HEK293 (cell line): ENCODE results near the gene PLEKHG4B.

ENCODE experiments used
- BCL11B ChIP-seq: fragments of 450-650 bp; formaldehyde crosslinking; IDR thresholded peaks from 2 replicates; pipeline ENCODE4 v1.5.1; 2016; ENCODE audit warnings: low read depth, missing biosample characterization, missing genetic modification characterization
- EGR2 ChIP-seq: fragments of 450-650 bp; formaldehyde crosslinking; IDR thresholded peaks from 2 replicates; pipeline ENCODE4 v1.5.1; 2016; ENCODE audit warnings: low read depth, missing biosample characterization, missing genetic modification characterization
- GLI2 ChIP-seq: fragments of 450-650 bp; formaldehyde crosslinking; IDR thresholded peaks from 2 replicates; pipeline ENCODE4; 2017; ENCODE audit warnings: missing biosample characterization, missing genetic modification characterization, low read depth, borderline replicate concordance
- KLF7 ChIP-seq: fragments of 450-650 bp; formaldehyde crosslinking; IDR thresholded peaks from 2 replicates; pipeline ENCODE4 v1.5.1; 2016; ENCODE audit warnings: missing biosample characterization, missing genetic modification characterization, borderline replicate concordance
- REPIN1 ChIP-seq: fragments of 450-650 bp; formaldehyde crosslinking; IDR thresholded peaks from 2 replicates; pipeline ENCODE4 v1.5.1; 2017; ENCODE audit warnings: missing biosample characterization, missing genetic modification characterization, low read depth
- SCRT2 ChIP-seq: fragments of 450-650 bp; formaldehyde crosslinking; IDR thresholded peaks from 2 replicates; pipeline ENCODE4 v1.5.1; 2016; ENCODE audit warnings: missing biosample characterization, missing genetic modification characterization
- SP3 ChIP-seq: fragments of 450-650 bp; formaldehyde crosslinking; IDR thresholded peaks from 2 replicates; pipeline ENCODE4 v1.5.1; 2016; ENCODE audit warnings: missing biosample characterization, missing genetic modification characterization
- SP7 ChIP-seq: fragments of 450-650 bp; formaldehyde crosslinking; IDR thresholded peaks from 2 replicates; pipeline ENCODE4 v1.5.1; 2016; ENCODE audit warnings: missing biosample characterization, missing genetic modification characterization
- TRIM28 ChIP-seq: IDR thresholded peaks from 2 replicates; pipeline ENCODE4 v1.6.1; 2011; ENCODE audit warnings: low read length, control low read depth, borderline replicate concordance
- YY1 ChIP-seq: fragments of 450-650 bp; formaldehyde crosslinking; IDR thresholded peaks from 2 replicates; pipeline ENCODE4 v1.5.1; 2018; ENCODE audit warnings: missing biosample characterization, missing genetic modification characterization
- ZFHX2 ChIP-seq: fragments of 450-650 bp; formaldehyde crosslinking; conservative IDR thresholded peaks from 2 replicates; pipeline ENCODE4 v1.5.1; 2016; ENCODE audit warnings: missing biosample characterization, missing genetic modification characterization
- ZFP69B ChIP-seq: fragments of 450-650 bp; formaldehyde crosslinking; IDR thresholded peaks from 2 replicates; pipeline ENCODE4 v1.5.1; 2016; ENCODE audit warnings: missing biosample characterization, missing genetic modification characterization
- ZNF10 ChIP-seq: fragments of 450-650 bp; formaldehyde crosslinking; IDR thresholded peaks from 2 replicates; pipeline ENCODE4 v1.5.1; 2017; ENCODE audit warnings: missing biosample characterization, missing genetic modification characterization
- ZNF223 ChIP-seq: fragments of 450-650 bp; formaldehyde crosslinking; IDR thresholded peaks from 2 replicates; pipeline ENCODE4 v1.5.1; 2016; ENCODE audit warnings: missing biosample characterization, missing genetic modification characterization
- ZNF391 ChIP-seq: fragments of 450-650 bp; formaldehyde crosslinking; IDR thresholded peaks from 2 replicates; pipeline ENCODE4 v1.5.1; 2016; ENCODE audit warnings: low read depth, missing biosample characterization, missing genetic modification characterization, borderline replicate concordance
- ZNF404 ChIP-seq: fragments of 450-650 bp; formaldehyde crosslinking; IDR thresholded peaks from 2 replicates; pipeline ENCODE4 v1.5.1; 2017; ENCODE audit warnings: missing biosample characterization, missing genetic modification characterization
- ZNF560 ChIP-seq: fragments of 450-650 bp; formaldehyde crosslinking; IDR thresholded peaks from 2 replicates; pipeline ENCODE4 v1.5.1; 2017; ENCODE audit warnings: missing biosample characterization, missing genetic modification characterization, borderline replicate concordance
- ZNF747 ChIP-seq: fragments of 450-650 bp; formaldehyde crosslinking; IDR thresholded peaks from 2 replicates; pipeline ENCODE4 v1.5.1; 2016; ENCODE audit warnings: missing biosample characterization, missing genetic modification characterization
- TF ChIP-seq, protein P1 (sequence below): fragments of 450-650 bp; formaldehyde crosslinking; IDR thresholded peaks from 2 replicates; pipeline ENCODE4 v1.5.1; 2016; ENCODE audit warnings: missing biosample characterization, missing genetic modification characterization, borderline replicate concordance
- TF ChIP-seq, protein P2 (sequence below): fragments of 450-650 bp; formaldehyde crosslinking; IDR thresholded peaks from 2 replicates; pipeline ENCODE4 v1.5.1; 2016; ENCODE audit warnings: missing biosample characterization, missing genetic modification characterization
- TF ChIP-seq, protein P3 (sequence below): fragments of 450-650 bp; formaldehyde crosslinking; IDR thresholded peaks from 2 replicates; pipeline ENCODE4 v1.5.1; 2016; ENCODE audit warnings: missing biosample characterization, missing genetic modification characterization
- TF ChIP-seq, protein P4 (sequence below): fragments of 450-650 bp; formaldehyde crosslinking; optimal IDR thresholded peaks from 2 replicates; pipeline ENCODE3; 2016; ENCODE audit warnings: missing biosample characterization, mild to moderate bottlenecking, missing genetic modification characterization
- TF ChIP-seq, protein P5 (sequence below): fragments of 450-650 bp; formaldehyde crosslinking; IDR thresholded peaks from 2 replicates; pipeline ENCODE4 v1.5.1; 2016; ENCODE audit warnings: missing biosample characterization, missing genetic modification characterization
- TF ChIP-seq, protein P6 (sequence below): fragments of 450-650 bp; formaldehyde crosslinking; IDR thresholded peaks from 2 replicates; pipeline ENCODE4 v1.5.1; 2016; ENCODE audit warnings: missing biosample characterization, missing genetic modification characterization

PLEKHG4B gene

DNA sequence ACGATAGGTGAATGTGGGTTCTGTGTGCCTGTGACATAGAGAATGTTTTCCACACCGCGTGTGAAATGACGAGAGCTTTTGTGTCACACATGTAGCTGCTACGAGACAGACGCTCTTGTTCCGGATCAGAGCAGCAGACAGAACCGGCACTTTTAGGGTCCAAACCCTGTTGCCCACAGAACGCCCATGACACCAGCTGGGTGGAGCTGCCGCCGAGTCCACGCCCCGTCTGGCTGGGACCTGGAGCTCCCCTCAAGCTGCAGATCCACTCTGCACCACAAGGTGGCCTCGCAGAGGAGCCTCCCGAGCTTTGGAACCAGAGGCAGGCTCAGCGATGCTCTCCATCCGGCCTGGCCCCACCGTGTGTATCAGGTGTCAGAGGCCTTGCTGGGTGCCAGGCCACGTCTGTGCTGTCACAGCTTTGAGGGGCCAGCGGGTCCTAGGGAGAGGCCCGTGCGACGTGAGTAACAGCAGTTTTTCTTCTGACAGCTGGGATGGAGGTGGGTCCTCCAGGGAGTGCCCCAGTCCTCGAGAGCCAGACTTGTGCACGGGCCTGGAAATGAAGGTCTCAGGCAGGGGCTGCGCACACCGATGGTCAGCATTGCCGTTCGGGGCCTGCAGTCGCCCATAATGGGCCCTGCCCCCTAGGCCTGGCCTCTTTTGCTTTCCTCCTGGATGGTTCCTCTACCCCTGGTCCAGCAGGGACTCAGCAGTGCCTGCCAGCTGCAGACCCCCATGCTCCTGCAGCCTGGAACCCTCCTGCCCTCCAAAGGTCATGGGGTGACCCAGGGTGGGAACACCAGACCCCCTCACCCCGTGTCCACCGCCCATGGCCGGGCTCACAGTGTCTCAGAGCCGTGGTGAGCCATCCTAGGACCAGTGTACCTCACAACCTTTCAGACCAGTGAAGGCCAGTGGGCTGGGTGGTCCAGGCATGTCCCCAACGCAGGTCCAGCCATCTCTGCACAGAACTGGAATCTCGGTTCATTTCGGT, 96.8 kb downstream of the PLEKHG4B start (continued):
- TF ChIP-seq, protein P1, sequence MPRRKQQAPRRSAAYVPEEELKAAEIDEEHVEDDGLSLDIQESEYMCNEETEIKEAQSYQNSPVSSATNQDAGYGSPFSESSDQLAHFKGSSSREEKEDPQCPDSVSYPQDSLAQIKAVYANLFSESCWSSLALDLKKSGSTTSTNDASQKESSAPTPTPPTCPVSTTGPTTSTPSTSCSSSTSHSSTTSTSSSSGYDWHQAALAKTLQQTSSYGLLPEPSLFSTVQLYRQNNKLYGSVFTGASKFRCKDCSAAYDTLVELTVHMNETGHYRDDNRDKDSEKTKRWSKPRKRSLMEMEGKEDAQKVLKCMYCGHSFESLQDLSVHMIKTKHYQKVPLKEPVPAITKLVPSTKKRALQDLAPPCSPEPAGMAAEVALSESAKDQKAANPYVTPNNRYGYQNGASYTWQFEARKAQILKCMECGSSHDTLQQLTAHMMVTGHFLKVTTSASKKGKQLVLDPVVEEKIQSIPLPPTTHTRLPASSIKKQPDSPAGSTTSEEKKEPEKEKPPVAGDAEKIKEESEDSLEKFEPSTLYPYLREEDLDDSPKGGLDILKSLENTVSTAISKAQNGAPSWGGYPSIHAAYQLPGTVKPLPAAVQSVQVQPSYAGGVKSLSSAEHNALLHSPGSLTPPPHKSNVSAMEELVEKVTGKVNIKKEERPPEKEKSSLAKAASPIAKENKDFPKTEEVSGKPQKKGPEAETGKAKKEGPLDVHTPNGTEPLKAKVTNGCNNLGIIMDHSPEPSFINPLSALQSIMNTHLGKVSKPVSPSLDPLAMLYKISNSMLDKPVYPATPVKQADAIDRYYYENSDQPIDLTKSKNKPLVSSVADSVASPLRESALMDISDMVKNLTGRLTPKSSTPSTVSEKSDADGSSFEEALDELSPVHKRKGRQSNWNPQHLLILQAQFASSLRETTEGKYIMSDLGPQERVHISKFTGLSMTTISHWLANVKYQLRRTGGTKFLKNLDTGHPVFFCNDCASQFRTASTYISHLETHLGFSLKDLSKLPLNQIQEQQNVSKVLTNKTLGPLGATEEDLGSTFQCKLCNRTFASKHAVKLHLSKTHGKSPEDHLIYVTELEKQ (tag by site-specific recombination) = no peak
- TF ChIP-seq, protein P2, sequence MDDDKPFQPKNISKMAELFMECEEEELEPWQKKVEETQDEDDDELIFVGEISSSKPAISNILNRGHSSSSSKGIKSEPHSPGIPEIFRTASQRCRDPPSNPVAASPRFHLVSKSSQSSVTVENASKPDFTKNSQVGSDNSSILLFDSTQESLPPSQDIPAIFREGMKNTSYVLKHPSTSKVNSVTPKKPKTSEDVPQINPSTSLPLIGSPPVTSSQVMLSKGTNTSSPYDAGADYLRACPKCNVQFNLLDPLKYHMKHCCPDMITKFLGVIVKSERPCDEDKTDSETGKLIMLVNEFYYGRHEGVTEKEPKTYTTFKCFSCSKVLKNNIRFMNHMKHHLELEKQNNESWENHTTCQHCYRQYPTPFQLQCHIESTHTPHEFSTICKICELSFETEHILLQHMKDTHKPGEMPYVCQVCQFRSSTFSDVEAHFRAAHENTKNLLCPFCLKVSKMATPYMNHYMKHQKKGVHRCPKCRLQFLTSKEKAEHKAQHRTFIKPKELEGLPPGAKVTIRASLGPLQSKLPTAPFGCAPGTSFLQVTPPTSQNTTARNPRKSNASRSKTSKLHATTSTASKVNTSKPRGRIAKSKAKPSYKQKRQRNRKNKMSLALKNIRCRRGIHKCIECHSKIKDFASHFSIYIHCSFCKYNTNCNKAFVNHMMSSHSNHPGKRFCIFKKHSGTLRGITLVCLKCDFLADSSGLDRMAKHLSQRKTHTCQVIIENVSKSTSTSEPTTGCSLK (tag by site-specific recombination) = no peak
- peak; percentile 80 for TF ChIP-seq SCRT2
- TF ChIP-seq TRIM28 = peak; percentile 55; the same call in 1 of the 2 replicates
- no peak for TF ChIP-seq BCL11B (tag by site-specific recombination)
- TF ChIP-seq ZNF404 = no peak
- TF ChIP-seq ZFHX2 (tag by site-specific recombination) = no peak; the same call in 1 of the 2 replicates
- no peak for TF ChIP-seq REPIN1 (tag by site-specific recombination)
- no peak for TF ChIP-seq ZNF391 (tag by site-specific recombination)
- TF ChIP-seq, protein P3, sequence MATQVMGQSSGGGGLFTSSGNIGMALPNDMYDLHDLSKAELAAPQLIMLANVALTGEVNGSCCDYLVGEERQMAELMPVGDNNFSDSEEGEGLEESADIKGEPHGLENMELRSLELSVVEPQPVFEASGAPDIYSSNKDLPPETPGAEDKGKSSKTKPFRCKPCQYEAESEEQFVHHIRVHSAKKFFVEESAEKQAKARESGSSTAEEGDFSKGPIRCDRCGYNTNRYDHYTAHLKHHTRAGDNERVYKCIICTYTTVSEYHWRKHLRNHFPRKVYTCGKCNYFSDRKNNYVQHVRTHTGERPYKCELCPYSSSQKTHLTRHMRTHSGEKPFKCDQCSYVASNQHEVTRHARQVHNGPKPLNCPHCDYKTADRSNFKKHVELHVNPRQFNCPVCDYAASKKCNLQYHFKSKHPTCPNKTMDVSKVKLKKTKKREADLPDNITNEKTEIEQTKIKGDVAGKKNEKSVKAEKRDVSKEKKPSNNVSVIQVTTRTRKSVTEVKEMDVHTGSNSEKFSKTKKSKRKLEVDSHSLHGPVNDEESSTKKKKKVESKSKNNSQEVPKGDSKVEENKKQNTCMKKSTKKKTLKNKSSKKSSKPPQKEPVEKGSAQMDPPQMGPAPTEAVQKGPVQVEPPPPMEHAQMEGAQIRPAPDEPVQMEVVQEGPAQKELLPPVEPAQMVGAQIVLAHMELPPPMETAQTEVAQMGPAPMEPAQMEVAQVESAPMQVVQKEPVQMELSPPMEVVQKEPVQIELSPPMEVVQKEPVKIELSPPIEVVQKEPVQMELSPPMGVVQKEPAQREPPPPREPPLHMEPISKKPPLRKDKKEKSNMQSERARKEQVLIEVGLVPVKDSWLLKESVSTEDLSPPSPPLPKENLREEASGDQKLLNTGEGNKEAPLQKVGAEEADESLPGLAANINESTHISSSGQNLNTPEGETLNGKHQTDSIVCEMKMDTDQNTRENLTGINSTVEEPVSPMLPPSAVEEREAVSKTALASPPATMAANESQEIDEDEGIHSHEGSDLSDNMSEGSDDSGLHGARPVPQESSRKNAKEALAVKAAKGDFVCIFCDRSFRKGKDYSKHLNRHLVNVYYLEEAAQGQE (tag by site-specific recombination) = 0 out of 2 replicates have a peak, but pooled peaks have one; percentile 30
- no peak for TF ChIP-seq YY1
- no peak for TF ChIP-seq ZNF560 (tag by site-specific recombination)
- TF ChIP-seq, protein P4, sequence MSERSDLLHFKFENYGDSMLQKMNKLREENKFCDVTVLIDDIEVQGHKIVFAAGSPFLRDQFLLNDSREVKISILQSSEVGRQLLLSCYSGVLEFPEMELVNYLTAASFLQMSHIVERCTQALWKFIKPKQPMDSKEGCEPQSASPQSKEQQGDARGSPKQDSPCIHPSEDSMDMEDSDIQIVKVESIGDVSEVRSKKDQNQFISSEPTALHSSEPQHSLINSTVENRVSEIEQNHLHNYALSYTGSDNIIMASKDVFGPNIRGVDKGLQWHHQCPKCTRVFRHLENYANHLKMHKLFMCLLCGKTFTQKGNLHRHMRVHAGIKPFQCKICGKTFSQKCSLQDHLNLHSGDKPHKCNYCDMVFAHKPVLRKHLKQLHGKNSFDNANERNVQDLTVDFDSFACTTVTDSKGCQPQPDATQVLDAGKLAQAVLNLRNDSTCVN (tag by site-specific recombination) = peak; percentile 14
- TF ChIP-seq, protein P5, sequence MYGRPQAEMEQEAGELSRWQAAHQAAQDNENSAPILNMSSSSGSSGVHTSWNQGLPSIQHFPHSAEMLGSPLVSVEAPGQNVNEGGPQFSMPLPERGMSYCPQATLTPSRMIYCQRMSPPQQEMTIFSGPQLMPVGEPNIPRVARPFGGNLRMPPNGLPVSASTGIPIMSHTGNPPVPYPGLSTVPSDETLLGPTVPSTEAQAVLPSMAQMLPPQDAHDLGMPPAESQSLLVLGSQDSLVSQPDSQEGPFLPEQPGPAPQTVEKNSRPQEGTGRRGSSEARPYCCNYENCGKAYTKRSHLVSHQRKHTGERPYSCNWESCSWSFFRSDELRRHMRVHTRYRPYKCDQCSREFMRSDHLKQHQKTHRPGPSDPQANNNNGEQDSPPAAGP (tag by site-specific recombination) = peak; percentile 71; the same call in 1 of the 2 replicates
- TF ChIP-seq ZNF10 (tag by site-specific recombination) = no peak
- peak; percentile 63 for TF ChIP-seq SP3 (tag by site-specific recombination)
- TF ChIP-seq ZFP69B (tag by site-specific recombination) = peak; percentile 98
- TF ChIP-seq EGR2 (tag by site-specific recombination) = 0 out of 2 replicates have a peak, but pooled peaks have one; percentile 12
- no peak for TF ChIP-seq ZNF747 (tag by site-specific recombination)
- TF ChIP-seq ZNF223 (tag by site-specific recombination) = no peak
- no peak for TF ChIP-seq GLI2 (tag by site-specific recombination)
- peak; percentile 52; the same call in 1 of the 2 replicates for TF ChIP-seq SP7 (tag by site-specific recombination)
- TF ChIP-seq KLF7 = peak; percentile 58; the same call in 1 of the 2 replicates
- TF ChIP-seq, protein P6, sequence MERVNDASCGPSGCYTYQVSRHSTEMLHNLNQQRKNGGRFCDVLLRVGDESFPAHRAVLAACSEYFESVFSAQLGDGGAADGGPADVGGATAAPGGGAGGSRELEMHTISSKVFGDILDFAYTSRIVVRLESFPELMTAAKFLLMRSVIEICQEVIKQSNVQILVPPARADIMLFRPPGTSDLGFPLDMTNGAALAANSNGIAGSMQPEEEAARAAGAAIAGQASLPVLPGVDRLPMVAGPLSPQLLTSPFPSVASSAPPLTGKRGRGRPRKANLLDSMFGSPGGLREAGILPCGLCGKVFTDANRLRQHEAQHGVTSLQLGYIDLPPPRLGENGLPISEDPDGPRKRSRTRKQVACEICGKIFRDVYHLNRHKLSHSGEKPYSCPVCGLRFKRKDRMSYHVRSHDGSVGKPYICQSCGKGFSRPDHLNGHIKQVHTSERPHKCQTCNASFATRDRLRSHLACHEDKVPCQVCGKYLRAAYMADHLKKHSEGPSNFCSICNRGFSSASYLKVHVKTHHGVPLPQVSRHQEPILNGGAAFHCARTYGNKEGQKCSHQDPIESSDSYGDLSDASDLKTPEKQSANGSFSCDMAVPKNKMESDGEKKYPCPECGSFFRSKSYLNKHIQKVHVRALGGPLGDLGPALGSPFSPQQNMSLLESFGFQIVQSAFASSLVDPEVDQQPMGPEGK (tag by site-specific recombination) = 0 out of 2 replicates have a peak, but pooled peaks have one; percentile 35
